Suprapubic skin (tissue), 3 donors: ENCODE data around the gene TMEM171.

Source experiments
- CTCF ChIP-seq, 2 donors: fragments of 200-600 bp in 1 of 2; fragments of 450-650 bp in 1 of 2; sonication (generic) in 1 of 2; IDR thresholded peaks; one replicate each; pipeline ENCODE4 v1.5.1; 2016 to 2019; ENCODE audit warnings: antibody characterized with exemption in 2 of 2, mild to moderate bottlenecking in 1 of 2, moderate library complexity in 1 of 2
- EP300 ChIP-seq: sonication (generic); formaldehyde crosslinking; IDR thresholded peaks from one replicate; pipeline ENCODE4 v1.6.1; 2017; ENCODE audit warnings: antibody characterized with exemption
- POLR2A ChIP-seq, 2 donors: fragments of 450-650 bp; IDR thresholded peaks; one replicate each; pipeline ENCODE4 v1.6.1; 2017; ENCODE audit warnings: antibody characterized with exemption in 2 of 2, mild to moderate bottlenecking in 2 of 2, moderate library complexity in 2 of 2

GRCh38 chr5:73136055-73136562 lies 15.7 kb downstream of the TMEM171 start:
- TF ChIP-seq EP300 (no peak), CTCF (IDR thresholded peaks at IDR 0.05) (no peak), POLR2A (IDR thresholded peaks at IDR 0.05) (no peak)
